Liver (tissue), 3 donors: Measurements from ENCODE around the gene CDKL5.

ENCODE experiments used
- RAD21 ChIP-seq, 2 donors: IDR thresholded peaks; 2 replicates each; pipeline ENCODE4 v1.6.1; 2016; ENCODE audit warnings: antibody characterized with exemption in 2 of 2, mild to moderate bottlenecking in 2 of 2
- RXRA ChIP-seq, 2 donors: IDR thresholded peaks; 2 replicates each; pipeline ENCODE4 v1.6.1; 2017 to 2018; ENCODE audit warnings: antibody characterized with exemption in 2 of 2, mild to moderate bottlenecking in 1 of 2
- TF ChIP-seq, protein P1 (sequence below): IDR thresholded peaks from 2 replicates; pipeline ENCODE4 v1.6.1; 2016; ENCODE audit warnings: antibody characterized with exemption
- TF ChIP-seq, protein P2 (sequence below): fragments of 150-350 bp; IDR thresholded peaks from 2 replicates; pipeline ENCODE4 v1.5.1; 2017; ENCODE audit warnings: improper control_type of control experiment, low read depth, low read length; ENCODE audit not compliant: missing input control
- TF ChIP-seq, protein P3 (sequence below): IDR thresholded peaks from 2 replicates; pipeline ENCODE4 v1.6.1; 2016; ENCODE audit warnings: antibody characterized with exemption
- donor health status: healthy.
- donor health status: healthy.

DNA sequence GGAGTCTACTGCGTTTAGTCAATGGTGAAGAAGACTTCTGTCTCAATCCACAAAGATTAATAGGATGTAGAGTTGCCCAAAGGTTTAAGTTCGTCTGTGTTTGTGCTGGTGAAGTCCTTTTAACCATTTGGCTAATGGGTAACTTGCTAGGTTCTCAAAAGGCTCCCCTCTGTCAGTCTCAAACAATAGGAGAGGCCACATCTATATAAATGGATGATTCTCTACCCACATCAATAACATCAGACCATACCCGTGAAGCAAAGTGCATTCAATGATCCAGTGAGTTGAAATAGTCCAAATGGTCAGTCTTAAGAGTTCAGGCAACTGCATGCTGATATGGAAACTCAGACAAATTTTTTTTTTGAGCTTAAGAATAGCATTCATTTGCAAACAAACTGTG, 218.4 kb downstream of the CDKL5 start:
- TF ChIP-seq, protein P1, sequence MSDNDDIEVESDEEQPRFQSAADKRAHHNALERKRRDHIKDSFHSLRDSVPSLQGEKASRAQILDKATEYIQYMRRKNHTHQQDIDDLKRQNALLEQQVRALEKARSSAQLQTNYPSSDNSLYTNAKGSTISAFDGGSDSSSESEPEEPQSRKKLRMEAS = no peak
- no peak for TF ChIP-seq RAD21 (IDR thresholded peaks at IDR 0.05)
- no peak for TF ChIP-seq RXRA (IDR thresholded peaks at IDR 0.05)
- TF ChIP-seq, protein P2, sequence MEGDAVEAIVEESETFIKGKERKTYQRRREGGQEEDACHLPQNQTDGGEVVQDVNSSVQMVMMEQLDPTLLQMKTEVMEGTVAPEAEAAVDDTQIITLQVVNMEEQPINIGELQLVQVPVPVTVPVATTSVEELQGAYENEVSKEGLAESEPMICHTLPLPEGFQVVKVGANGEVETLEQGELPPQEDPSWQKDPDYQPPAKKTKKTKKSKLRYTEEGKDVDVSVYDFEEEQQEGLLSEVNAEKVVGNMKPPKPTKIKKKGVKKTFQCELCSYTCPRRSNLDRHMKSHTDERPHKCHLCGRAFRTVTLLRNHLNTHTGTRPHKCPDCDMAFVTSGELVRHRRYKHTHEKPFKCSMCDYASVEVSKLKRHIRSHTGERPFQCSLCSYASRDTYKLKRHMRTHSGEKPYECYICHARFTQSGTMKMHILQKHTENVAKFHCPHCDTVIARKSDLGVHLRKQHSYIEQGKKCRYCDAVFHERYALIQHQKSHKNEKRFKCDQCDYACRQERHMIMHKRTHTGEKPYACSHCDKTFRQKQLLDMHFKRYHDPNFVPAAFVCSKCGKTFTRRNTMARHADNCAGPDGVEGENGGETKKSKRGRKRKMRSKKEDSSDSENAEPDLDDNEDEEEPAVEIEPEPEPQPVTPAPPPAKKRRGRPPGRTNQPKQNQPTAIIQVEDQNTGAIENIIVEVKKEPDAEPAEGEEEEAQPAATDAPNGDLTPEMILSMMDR = no peak
- TF ChIP-seq, protein P3, sequence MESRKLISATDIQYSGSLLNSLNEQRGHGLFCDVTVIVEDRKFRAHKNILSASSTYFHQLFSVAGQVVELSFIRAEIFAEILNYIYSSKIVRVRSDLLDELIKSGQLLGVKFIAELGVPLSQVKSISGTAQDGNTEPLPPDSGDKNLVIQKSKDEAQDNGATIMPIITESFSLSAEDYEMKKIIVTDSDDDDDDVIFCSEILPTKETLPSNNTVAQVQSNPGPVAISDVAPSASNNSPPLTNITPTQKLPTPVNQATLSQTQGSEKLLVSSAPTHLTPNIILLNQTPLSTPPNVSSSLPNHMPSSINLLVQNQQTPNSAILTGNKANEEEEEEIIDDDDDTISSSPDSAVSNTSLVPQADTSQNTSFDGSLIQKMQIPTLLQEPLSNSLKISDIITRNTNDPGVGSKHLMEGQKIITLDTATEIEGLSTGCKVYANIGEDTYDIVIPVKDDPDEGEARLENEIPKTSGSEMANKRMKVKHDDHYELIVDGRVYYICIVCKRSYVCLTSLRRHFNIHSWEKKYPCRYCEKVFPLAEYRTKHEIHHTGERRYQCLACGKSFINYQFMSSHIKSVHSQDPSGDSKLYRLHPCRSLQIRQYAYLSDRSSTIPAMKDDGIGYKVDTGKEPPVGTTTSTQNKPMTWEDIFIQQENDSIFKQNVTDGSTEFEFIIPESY = no peak
